ENCODE measurements around the gene PDE9A. TPM values are rescaled to one million over a fixed set of nuclear protein-coding genes. Genes with fewer than 3 reads are reported as not detected.
A peak's percentile ranks its signal among the peaks of the same experiment; 100 is the strongest.

PDE9A gene
- total and polyA plus RNA-seq, 2 of the 4 experiments (the other 2 are of a cell fraction) = 0.89 to 0.90 TPM

- no peak overlapping the region for H3K14ac ChIP-seq (replicated peaks; ENCODE audit: low read depth, low read length)
- peaks cover 13% of the 10 kb centered on the region for H3K4me1 ChIP-seq (ENCODE audit: control insufficient read depth, insufficient read depth, low read length)
- no peak overlapping the region for H3K4ac ChIP-seq (ENCODE audit: low read depth, low read length)
- intact Hi-C loops (cut with micrococcal nuclease) = no loop called here
- H3K9me3 ChIP-seq (ENCODE audit: control insufficient read depth, insufficient read depth, low read length) = no peaks in the 10 kb centered on the region
- H2BK20ac ChIP-seq (ENCODE audit: low read depth, low read length) = no peak overlapping the region
- no peak overlapping the region for H4K5ac ChIP-seq (ENCODE audit: low read depth, low read length)
- H3K27ac ChIP-seq (ENCODE audit: insufficient read depth, low read length) = no peak overlapping the region
- ATAC-seq (ENCODE audit: low read depth) (no peak), DNase-seq (no peak)
- H2BK120ac ChIP-seq (ENCODE audit: low read depth, low read length) = no peak overlapping the region
- no peaks in the 10 kb centered on the region for H3K36me3 ChIP-seq (ENCODE audit: control insufficient read depth, insufficient read depth, low read length)
- H3K18ac ChIP-seq (ENCODE audit: low read depth, low read length) = no peak overlapping the region
- H2AK5ac ChIP-seq (ENCODE audit: low read depth, low read length) = 0 out of 2 replicates have a peak overlapping the region, but pooled peaks have one; percentile 27
- 83% methylated on average over 22 of the region's 36 CpGs; no CpG with 5 or more reads in 1 of the 2 experiments for WGBS, 2 experiments (ENCODE audit: extremely low coverage in 2 of 2, insufficient read length in 1 of 2)
- CTCF ChIA-PET = no interaction called here
- H4K8ac ChIP-seq (ENCODE audit: low read depth in 2 of 2, low read length in 2 of 2) = no peak overlapping the region
- H2AK9ac ChIP-seq (replicated peaks; ENCODE audit: low read depth, low read length, poor library complexity) = no peak overlapping the region
- H4K20me1 ChIP-seq (ENCODE audit: insufficient read depth, low read length) = peaks cover 2% of the 10 kb centered on the region; the same call in 1 of the 2 replicates
- no peak overlapping the region for H3K4me3 ChIP-seq (ENCODE audit: insufficient read depth, low read depth, low read length)
- POLR2A ChIA-PET (ENCODE audit: unreplicated experiment) = no interaction called here
- H3K56ac ChIP-seq (ENCODE audit: extremely low read depth, insufficient read depth, low read length) = no peak overlapping the region
- no peak for TF ChIP-seq MAZ (IDR thresholded peaks at IDR 0.05; ENCODE audit: borderline replicate concordance, low read depth, low read length)
- TF ChIP-seq FOS (IDR thresholded peaks at IDR 0.05; ENCODE audit: low read depth, low read length) = no peak
- no peak for TF ChIP-seq CTCF (conservative IDR thresholded peaks at IDR 0.05; ENCODE audit: low read depth, low read length)
- no peak for TF ChIP-seq RCOR1 (IDR thresholded peaks at IDR 0.05; ENCODE audit: insufficient replicate concordance, low read length)
- no peak for TF ChIP-seq SMC3 (IDR thresholded peaks at IDR 0.05; ENCODE audit: low read depth, low read length)
- no peak for TF ChIP-seq RAD21 (IDR thresholded peaks at IDR 0.05; ENCODE audit: low read length)
- TF ChIP-seq CEBPB (IDR thresholded peaks at IDR 0.05; ENCODE audit: low read depth, low read length) = no peak
- TF ChIP-seq POLR2A (IDR thresholded peaks at IDR 0.05; ENCODE audit: low read depth, low read length) = no peak
- dilution Hi-C loops (cut with HindIII; ENCODE audit: low sequenced_read_pairs, unreplicated experiment) = no loop called here
- in situ Hi-C loops (cut with MboI; ENCODE audit: low sequenced_read_pairs) = no loop called here
- H3K27me3 ChIP-seq (ENCODE audit: control insufficient read depth, insufficient read depth, low read length) = no peaks in the 10 kb centered on the region; the same call in 1 of the 2 replicates
- H3K23ac ChIP-seq (ENCODE audit: low read depth, low read length) = no peak overlapping the region
- H3K4me2 ChIP-seq (ENCODE audit: low read depth, low read length) = no peak overlapping the region
- no peak overlapping the region for H2BK15ac ChIP-seq (ENCODE audit: low read depth, low read length)
- no peaks in the 10 kb centered on the region for H3K9me1 ChIP-seq (ENCODE audit: insufficient read depth, low read length)
- H3K79me1 ChIP-seq (ENCODE audit: low read depth in 1 of 2, low read length in 2 of 2) = no peaks in the 10 kb centered on the region
- H2AFZ ChIP-seq (replicated peaks; ENCODE audit: low read length, poor library complexity) = no peak overlapping the region
- no TSS peak for BruUV-seq (replicated peaks)
- peak overlapping the region; percentile 10; the same call in 1 of the 2 replicates for H4K91ac ChIP-seq (ENCODE audit: insufficient read depth, low read depth, low read length)
- H3K9ac ChIP-seq (ENCODE audit: low read depth, low read length) = no peak overlapping the region
- no peak overlapping the region for H2BK5ac ChIP-seq (ENCODE audit: low read depth, low read length, poor library complexity, severe bottlenecking)
These were observed 16.0 kb upstream of the PDE9A start for GRCh38 chr21:42637267-42638041.
